Epithelial cell of esophagus (primary cell): ENCODE results near the gene SLAIN1.

Source experiments
- DNase-seq: peaks from one replicate; pipeline ENCODE4 v3.0.0; 2010; ENCODE audit warnings: low read depth
- H3K4me3 ChIP-seq: 2 replicates; pipeline ENCODE4 v1.5.1; 2011; ENCODE audit warnings: mild to moderate bottlenecking, low read length, control low read depth
- CTCF ChIP-seq: IDR thresholded peaks from 2 replicates; pipeline ENCODE4 v1.5.1; 2011; ENCODE audit warnings: low read depth, mild to moderate bottlenecking, low read length, control low read depth, inconsistent platforms; ENCODE audit not compliant: insufficient read depth; ENCODE audit errors: missing control alignments

The SLAIN1 gene

GRCh38 chr13:77714119-77714755 lies 16.8 kb downstream of the SLAIN1 start:
- H3K4me3 ChIP-seq = no peak overlapping the region
- TF ChIP-seq CTCF = no peak
- DNase-seq = no peak

GRCh38 chr13:77715233-77715891 lies 17.9 kb downstream of the SLAIN1 start:
- H3K4me3 ChIP-seq = no peak overlapping the region
- no peak for TF ChIP-seq CTCF
- DNase-seq = no peak

GRCh38 chr13:77716692-77717091 lies 19.2 kb downstream of the SLAIN1 start:
- DNase-seq = no peak
- TF ChIP-seq CTCF = no peak
- H3K4me3 ChIP-seq = no peak overlapping the region

GRCh38 chr13:77717508-77717907 lies 20.0 kb downstream of the SLAIN1 start:
- H3K4me3 ChIP-seq = no peak overlapping the region
- DNase-seq = no peak
- TF ChIP-seq CTCF = no peak

- no peak for TF ChIP-seq CTCF
- H3K4me3 ChIP-seq = no peak overlapping the region
- DNase-seq = no peak
These were observed 21.6 kb downstream of the SLAIN1 start for GRCh38 chr13:77719128-77719527.

- no peak for TF ChIP-seq CTCF
- DNase-seq = no peak
These were observed 23.5 kb downstream of the SLAIN1 start for GRCh38 chr13:77720988-77721387.

GRCh38 chr13:77724092-77724491 lies 26.6 kb downstream of the SLAIN1 start:
- H3K4me3 ChIP-seq = no peak overlapping the region
- DNase-seq = no peak
- TF ChIP-seq CTCF = no peak

More at GRCh38 chr13:77720988-77721387, 23.5 kb downstream of the SLAIN1 start:
- H3K4me3 ChIP-seq = no peak overlapping the region
